NCI-H1930 (cell line): ENCODE measurements around the gene PRPF38A.

Source experiments
- DNase-seq, 2 experiments: peaks; one replicate each; lab custom pipeline; 2025; lab: John Stamatoyannopoulos, UW

The PRPF38A gene

GRCh38 chr1:52399629-52400028, 4.8 kb upstream of the PRPF38A start:
- DNase-seq, result no peak

DNA sequence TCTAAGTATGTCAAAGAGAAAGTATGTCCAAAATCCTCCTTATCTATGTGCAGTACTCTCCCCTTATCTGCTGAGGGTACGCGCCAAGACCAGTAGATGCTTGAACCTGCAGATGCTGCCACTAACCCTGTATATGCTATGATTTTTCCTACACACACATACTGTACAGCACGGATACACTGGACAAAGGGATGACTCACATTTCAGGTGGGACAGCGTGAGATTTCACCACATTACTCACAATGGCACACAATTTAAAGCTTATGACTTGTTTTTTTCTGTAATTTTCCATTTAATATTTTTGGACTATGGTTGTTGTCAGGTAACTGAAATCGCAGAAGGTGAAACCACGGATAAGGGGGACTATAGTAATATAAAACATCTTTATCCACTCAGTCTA, 4.3 kb upstream of the PRPF38A start:
- no peak for DNase-seq

GRCh38 chr1:52402860-52403240, 1.6 kb upstream of the PRPF38A start:
- no peak for DNase-seq

DNA sequence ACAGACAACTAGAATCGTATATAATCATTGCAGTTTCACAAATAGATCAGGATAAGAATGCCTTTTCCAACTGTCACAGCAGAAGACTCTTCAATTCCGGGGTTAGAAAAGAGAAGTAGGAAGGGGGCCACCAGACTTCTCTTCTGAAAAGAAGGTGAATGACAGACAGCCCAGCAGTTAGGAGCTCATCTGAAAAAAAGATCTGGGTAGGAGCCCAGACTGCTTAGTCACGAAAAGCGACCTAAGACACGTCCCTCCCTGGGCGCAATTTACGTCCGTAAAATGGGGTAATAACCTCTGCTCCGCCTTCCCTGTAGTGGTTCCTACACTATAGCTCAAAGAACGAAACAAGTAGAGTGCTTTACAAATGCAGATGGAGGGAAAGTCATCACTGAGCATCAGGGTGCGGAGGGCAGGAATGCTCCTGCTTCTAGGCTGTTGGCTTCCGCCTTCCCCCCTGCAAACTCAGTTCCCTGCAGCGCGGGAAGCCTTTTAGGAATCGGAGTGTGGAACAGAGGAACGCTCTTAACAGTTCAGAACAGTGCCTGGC, 761 bp upstream of the PRPF38A start:
- DNase-seq, result peak in 1 of 2 experiments; percentile 13

GRCh38 chr1:52404975-52405338, 555 bp downstream of the PRPF38A start:
- no peak for DNase-seq

DNA sequence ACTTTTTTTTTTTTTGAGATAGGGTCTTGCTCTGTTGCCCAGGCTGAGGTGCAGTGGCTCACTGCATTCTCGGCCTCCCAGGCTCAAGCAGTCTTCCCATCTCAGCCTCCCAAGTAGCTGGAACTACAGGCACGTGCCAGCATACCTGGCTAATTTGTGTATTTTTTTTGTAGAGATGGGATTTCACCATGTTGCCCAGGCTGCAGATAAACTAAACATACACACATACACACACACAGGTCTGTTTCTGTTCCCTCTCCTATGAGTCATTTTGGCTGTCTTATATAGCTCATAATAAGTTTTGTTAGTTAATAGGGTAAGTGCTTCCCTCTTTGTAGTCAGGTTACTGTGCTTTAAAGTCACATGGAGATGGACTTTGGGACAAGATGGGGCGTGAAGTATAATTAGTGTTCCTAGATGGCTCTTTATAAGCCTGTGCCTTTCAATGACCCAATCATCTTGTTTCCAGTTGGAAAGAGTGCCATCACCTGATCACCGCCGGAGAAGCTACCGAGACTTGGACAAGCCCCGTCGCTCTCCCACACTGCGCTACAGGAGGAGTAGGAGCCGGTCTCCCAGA, 9.1 kb downstream of the PRPF38A start:
- DNase-seq, result no peak

GRCh38 chr1:52414942-52415341, 10.5 kb downstream of the PRPF38A start:
- DNase-seq, result no peak

DNA sequence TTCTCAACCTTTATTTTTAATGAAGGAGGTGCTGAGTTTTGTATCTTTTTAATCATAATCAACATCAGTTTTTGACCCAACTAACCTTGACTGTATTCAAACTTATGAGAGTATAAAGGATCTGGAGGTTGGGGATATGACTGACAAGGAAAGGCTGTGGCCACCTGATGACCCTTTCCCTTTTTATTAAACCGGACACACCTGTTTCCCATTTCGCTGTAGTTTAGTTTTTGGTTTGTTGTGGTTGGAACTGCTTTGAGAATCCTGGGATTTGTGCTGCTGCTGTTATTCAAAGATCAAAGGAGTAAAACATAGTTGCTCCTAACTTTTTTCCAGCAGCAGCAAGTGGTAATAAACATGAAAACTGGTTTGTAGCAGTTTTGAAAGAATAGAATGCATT, 12.4 kb downstream of the PRPF38A start:
- DNase-seq, result no peak

DNA sequence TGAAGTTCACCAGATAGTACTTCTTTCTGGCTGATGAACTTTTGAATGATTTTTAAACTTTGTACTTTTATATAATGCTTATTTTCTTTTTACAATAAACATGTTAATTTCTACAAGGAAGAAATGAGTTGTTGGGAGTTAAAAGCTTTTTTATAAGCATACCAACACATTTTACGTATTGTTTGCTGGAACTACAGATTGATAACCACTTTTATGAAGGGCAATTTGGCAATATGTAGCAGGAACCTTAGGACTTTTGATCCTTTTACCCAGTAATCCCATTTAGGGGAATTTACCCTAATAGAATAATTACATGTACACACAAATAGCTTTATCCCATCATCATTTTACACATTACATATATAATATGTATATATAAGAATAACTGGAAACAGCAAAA, 16.3 kb downstream of the PRPF38A start:
- no peak for DNase-seq

- no peak for DNase-seq
Measured at GRCh38 chr1:52423055-52423454, 18.7 kb downstream of the PRPF38A start.

- DNase-seq, result no peak
Measured at GRCh38 chr1:52423771-52424170, 19.4 kb downstream of the PRPF38A start.

GRCh38 chr1:52424231-52424636, 19.8 kb downstream of the PRPF38A start:
- DNase-seq, result no peak

DNA sequence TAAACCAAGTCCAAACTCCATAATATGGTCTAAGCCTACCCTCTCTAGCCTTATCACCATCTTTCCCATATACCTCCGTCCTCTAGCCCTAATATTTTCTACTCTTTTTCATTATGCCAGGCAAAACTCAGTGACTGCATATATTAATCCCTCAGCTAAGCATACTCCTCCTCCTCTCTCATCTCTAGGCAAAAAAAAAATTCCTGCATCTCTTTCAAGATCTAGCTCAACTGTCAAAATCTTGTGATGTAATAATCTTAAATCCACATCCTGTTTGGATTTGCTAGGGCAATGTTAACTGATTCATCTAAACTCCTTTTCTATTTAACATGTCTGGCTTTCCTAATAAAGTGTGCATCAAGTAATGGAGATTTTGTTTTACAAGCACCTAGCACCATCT, 20.4 kb downstream of the PRPF38A start:
- no peak for DNase-seq

DNA sequence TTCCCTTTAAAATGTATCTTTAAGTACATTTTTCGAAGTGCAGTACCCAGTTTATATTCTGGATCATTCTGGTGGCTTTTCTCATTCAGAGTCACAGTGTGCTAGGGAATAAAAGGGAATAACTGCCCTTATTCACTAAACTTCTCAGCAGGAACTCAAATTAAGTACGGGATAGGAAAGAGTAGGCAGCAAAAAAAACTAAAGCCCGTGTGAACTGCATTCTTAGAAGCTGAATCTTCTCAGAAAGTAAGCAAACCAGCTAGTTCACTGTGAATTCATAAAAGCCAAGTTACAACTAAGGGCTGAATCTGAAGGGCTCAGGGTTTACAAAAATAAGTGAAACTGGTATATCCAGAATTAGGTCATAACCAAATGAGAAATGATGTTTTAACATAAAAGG, 22.0 kb downstream of the PRPF38A start:
- DNase-seq, result no peak

- DNase-seq, result no peak
Measured at GRCh38 chr1:52427152-52427551, 22.8 kb downstream of the PRPF38A start.

DNA sequence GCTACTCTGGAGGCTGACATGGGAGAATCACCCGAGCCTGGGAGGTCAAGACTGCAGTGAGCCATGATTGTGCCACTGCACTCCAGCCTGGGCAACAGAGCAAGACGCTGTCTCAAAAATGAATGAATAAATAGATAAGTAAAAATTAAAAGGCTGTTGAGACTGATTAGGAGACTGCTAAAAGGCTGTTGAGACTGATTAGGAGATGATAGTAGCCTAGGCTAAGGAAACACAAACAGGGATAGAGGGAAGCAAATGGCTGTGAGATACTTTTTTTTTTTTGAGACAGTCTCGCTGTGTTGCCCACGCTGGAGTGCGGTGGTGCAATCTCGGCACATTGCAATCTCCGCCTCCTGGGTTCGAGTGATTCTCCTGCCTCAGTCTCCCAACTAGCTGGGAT, 28.4 kb downstream of the PRPF38A start:
- DNase-seq, result no peak

DNA sequence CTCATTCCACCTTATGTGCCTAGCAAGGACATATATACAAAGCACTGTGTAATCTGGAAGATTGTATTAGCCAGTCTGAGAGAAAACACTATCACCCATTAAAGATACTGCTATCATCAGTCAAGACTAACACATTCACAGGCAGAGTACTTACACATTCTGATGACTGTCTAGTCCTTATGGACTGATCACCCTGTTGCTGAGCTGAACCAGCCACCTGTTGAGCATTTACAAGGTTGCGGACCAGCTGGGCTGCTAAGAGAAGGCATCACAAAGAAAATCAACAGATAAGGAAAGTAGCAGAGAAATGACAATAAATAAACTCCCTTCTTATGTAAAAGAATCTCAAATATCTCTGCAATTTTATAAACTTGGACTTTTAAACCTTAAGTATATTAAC, 30.8 kb downstream of the PRPF38A start:
- DNase-seq, result no peak

GRCh38 chr1:52435650-52436049, 31.2 kb downstream of the PRPF38A start:
- DNase-seq, result no peak

GRCh38 chr1:52436817-52437216, 32.4 kb downstream of the PRPF38A start:
- peak in 1 of 2 experiments; percentile 12 for DNase-seq

GRCh38 chr1:52439976-52440375, 35.6 kb downstream of the PRPF38A start:
- DNase-seq, result no peak

- DNase-seq, result no peak
Measured at GRCh38 chr1:52444463-52444862, 40.1 kb downstream of the PRPF38A start.

DNA sequence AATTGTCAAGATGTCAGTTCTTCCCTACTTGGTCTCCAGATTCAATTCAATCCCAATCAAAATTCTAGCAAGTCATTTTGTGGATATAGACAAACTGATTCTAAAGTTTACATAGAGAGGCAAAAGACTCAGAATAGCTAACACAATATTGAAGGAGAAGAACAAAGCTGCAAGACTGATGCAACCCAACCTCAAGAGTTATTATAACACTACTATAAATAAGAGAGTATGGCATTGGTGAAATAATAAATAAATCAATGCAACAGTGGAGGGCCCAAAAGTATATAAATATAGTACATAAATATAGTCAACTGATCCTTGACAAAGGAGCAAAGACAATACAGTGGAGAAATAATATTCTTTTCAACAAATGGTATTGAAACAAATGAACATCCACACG, 49.7 kb downstream of the PRPF38A start:
- DNase-seq, result peak in 1 of 2 experiments; percentile 63

GRCh38 chr1:52454779-52455178, 50.4 kb downstream of the PRPF38A start:
- DNase-seq, result no peak

GRCh38 chr1:52455686-52456085, 51.3 kb downstream of the PRPF38A start:
- no peak for DNase-seq

DNA sequence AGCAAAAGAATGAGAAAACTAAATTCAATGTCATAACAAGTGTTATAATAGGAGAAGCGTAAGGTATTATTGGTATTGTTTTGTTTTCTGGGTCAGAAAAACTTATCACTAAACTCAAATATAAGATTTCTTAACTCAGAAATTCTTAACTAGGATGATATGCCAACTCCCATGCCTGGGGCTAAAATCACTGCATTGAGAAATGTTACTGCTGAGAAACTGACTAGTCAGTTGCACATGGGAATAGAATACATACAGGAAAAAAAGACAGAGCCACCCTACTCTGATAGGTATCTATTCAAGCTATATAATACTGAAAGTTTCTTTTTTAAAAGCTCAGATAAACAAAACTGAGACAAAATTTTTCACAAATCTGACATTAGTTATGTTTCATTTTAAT, 56.3 kb downstream of the PRPF38A start:
- DNase-seq, result no peak
